MM.1S (cell line): Measurements from ENCODE around the gene BCAS3.
A peak's percentile ranks its signal among the peaks of the same experiment; 100 is the strongest.

Experiments
- CTCF ChIP-seq: fragments of 300-600 bp; sonication (generic); IDR thresholded peaks from 2 replicates; pipeline ENCODE4 v1.5.1; 2016; ENCODE audit warnings: antibody characterized with exemption, low read length, mixed read lengths
- EZH2 ChIP-seq: fragments of 300-600 bp; sonication (generic); optimal IDR thresholded peaks from 2 replicates; pipeline ENCODE3; 2017; ENCODE audit warnings: low read depth, mild to moderate bottlenecking, antibody characterized with exemption, low read length, mixed read lengths
- EZH2phosphoT487 ChIP-seq: fragments of 300-600 bp; sonication (generic); IDR thresholded peaks from 2 replicates; pipeline ENCODE4 v1.6.1; 2018; ENCODE audit warnings: antibody characterized with exemption, low read length

- TF ChIP-seq CTCF (peak; percentile 90), EZH2phosphoT487 (no peak), EZH2 (no peak)
Observed at GRCh38 chr17:60720763-60721531, 43.3 kb downstream of the BCAS3 start.
